GM20000 (cell line): Measurements from ENCODE around the gene CRHR1.

ENCODE experiments used
- DNase-seq: peaks from one replicate; pipeline ENCODE4 v3.0.0; 2012; ENCODE audit warnings: low spot score
- CTCF ChIP-seq: IDR thresholded peaks from 2 replicates; pipeline ENCODE4 v1.5.1; 2012; ENCODE audit warnings: mild to moderate bottlenecking, control low read depth; ENCODE audit errors: extremely low read depth, missing control alignments

Gene CRHR1

GRCh38 chr17:45745601-45746494, 38.3 kb upstream of the CRHR1 start:
- no peak for DNase-seq
- no peak for TF ChIP-seq CTCF

- TF ChIP-seq CTCF: no peak
These were observed 36.2 kb upstream of the CRHR1 start for GRCh38 chr17:45747911-45748310.

GRCh38 chr17:45748731-45749310, 35.3 kb upstream of the CRHR1 start:
- no peak for TF ChIP-seq CTCF
- DNase-seq: no peak

More at GRCh38 chr17:45747911-45748310, 36.2 kb upstream of the CRHR1 start:
- DNase-seq: no peak

GRCh38 chr17:45749831-45750335, 34.2 kb upstream of the CRHR1 start:
- no peak for TF ChIP-seq CTCF
- no peak for DNase-seq

GRCh38 chr17:45750779-45751440, 33.2 kb upstream of the CRHR1 start:
- no peak for TF ChIP-seq CTCF
- no peak for DNase-seq

- TF ChIP-seq CTCF: no peak
- DNase-seq: no peak
These were observed 32.7 kb upstream of the CRHR1 start for GRCh38 chr17:45751466-45751865.

- TF ChIP-seq CTCF: no peak
- no peak for DNase-seq
These were observed 31.9 kb upstream of the CRHR1 start for GRCh38 chr17:45752246-45752645.
